ENCODE data around the gene TMEM128.

GRCh38 chr4:4259484-4260100 lies 11.6 kb upstream of the TMEM128 start:
- TF ChIP-seq, protein P1, sequence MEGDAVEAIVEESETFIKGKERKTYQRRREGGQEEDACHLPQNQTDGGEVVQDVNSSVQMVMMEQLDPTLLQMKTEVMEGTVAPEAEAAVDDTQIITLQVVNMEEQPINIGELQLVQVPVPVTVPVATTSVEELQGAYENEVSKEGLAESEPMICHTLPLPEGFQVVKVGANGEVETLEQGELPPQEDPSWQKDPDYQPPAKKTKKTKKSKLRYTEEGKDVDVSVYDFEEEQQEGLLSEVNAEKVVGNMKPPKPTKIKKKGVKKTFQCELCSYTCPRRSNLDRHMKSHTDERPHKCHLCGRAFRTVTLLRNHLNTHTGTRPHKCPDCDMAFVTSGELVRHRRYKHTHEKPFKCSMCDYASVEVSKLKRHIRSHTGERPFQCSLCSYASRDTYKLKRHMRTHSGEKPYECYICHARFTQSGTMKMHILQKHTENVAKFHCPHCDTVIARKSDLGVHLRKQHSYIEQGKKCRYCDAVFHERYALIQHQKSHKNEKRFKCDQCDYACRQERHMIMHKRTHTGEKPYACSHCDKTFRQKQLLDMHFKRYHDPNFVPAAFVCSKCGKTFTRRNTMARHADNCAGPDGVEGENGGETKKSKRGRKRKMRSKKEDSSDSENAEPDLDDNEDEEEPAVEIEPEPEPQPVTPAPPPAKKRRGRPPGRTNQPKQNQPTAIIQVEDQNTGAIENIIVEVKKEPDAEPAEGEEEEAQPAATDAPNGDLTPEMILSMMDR (conservative IDR thresholded peaks at IDR 0.05; ENCODE audit: low read length) = no peak
- no peak for TF ChIP-seq EZH2phosphoT487 (IDR thresholded peaks at IDR 0.05; ENCODE audit: borderline replicate concordance, low read depth, low read length)

Data from OCI-LY7 (cell line).